ENCODE data around the gene TFCP2L1.

DNA sequence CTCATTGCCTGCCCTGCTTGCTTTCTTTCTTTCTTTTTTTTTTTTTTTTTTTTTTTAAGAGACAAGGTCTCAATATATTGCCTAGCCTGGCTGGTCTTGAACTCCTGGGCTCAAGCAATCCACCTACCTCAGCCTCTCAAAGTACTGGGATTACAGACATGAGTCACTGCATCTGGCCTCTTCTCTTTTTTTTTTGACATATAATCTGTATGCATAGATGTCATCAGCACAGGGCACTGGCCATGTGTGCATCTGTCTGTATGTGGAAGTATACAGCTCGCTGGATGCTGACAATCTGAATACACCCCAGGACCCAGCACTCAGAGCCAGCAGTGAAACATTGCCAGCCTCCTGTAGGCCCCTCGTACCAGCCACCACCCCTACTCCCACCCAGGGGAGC is 49.5 kb downstream of the TFCP2L1 start:
- TF ChIP-seq, protein P1, sequence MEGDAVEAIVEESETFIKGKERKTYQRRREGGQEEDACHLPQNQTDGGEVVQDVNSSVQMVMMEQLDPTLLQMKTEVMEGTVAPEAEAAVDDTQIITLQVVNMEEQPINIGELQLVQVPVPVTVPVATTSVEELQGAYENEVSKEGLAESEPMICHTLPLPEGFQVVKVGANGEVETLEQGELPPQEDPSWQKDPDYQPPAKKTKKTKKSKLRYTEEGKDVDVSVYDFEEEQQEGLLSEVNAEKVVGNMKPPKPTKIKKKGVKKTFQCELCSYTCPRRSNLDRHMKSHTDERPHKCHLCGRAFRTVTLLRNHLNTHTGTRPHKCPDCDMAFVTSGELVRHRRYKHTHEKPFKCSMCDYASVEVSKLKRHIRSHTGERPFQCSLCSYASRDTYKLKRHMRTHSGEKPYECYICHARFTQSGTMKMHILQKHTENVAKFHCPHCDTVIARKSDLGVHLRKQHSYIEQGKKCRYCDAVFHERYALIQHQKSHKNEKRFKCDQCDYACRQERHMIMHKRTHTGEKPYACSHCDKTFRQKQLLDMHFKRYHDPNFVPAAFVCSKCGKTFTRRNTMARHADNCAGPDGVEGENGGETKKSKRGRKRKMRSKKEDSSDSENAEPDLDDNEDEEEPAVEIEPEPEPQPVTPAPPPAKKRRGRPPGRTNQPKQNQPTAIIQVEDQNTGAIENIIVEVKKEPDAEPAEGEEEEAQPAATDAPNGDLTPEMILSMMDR (IDR thresholded peaks at IDR 0.05): no peak
- TF ChIP-seq POLR2A (IDR thresholded peaks at IDR 0.05): no peak
